H9 (cell line): ENCODE measurements around the gene SLC2A11. TPM values are rescaled to one million over a fixed set of nuclear protein-coding genes. Genes with fewer than 3 reads are reported as not detected.

Experiments used
- DNase-seq: peaks from one replicate; pipeline ENCODE4 v3.0.0-alpha.2; 2017
- H2AFZ ChIP-seq: one replicate; pipeline ENCODE4 v1.6.1; 2013; ENCODE audit warnings: mild to moderate bottlenecking, low read length, control low read depth, moderate library complexity
- H2AK5ac ChIP-seq: 2 replicates; pipeline ENCODE4 v1.6.1; 2013; ENCODE audit warnings: low read length, control low read depth, mixed read lengths; ENCODE audit not compliant: insufficient read length
- H2BK120ac ChIP-seq: one replicate; pipeline ENCODE4 v1.6.1; 2013; ENCODE audit warnings: low read depth, mild to moderate bottlenecking, low read length, control low read depth, inconsistent platforms; ENCODE audit not compliant: poor library complexity, severe bottlenecking
- H2BK12ac ChIP-seq: 2 replicates; pipeline ENCODE4 v1.6.1; 2013; ENCODE audit warnings: low read length, control low read depth, mixed read lengths, low read depth; ENCODE audit not compliant: insufficient read length
- H2BK15ac ChIP-seq: 2 replicates; pipeline ENCODE4 v1.6.1; 2013; ENCODE audit warnings: low read depth, low read length, control low read depth
- H2BK20ac ChIP-seq: one replicate; pipeline ENCODE4 v1.6.1; 2013; ENCODE audit warnings: low read depth, mild to moderate bottlenecking, low read length, control low read depth, inconsistent platforms; ENCODE audit not compliant: poor library complexity, severe bottlenecking
- H2BK5ac ChIP-seq: 2 replicates; pipeline ENCODE4 v1.6.1; 2013; ENCODE audit warnings: low read length, control low read depth, mixed read lengths; ENCODE audit not compliant: insufficient read length
- H3K14ac ChIP-seq: 2 replicates; pipeline ENCODE4 v1.6.1; 2013; ENCODE audit warnings: low read length, control low read depth; ENCODE audit not compliant: insufficient read depth
- H3K18ac ChIP-seq: 2 replicates; pipeline ENCODE4 v1.6.1; 2013; ENCODE audit warnings: low read depth, mild to moderate bottlenecking, mixed read lengths, low read length, control low read depth; ENCODE audit not compliant: insufficient read length
- H3K23ac ChIP-seq: 2 replicates; pipeline ENCODE4 v1.6.1; 2013; ENCODE audit warnings: low read length, control low read depth, mixed read lengths, low read depth; ENCODE audit not compliant: insufficient read length
- H3K23me2 ChIP-seq: 2 replicates; pipeline ENCODE4 v1.6.1; 2013; ENCODE audit warnings: low read depth, mild to moderate bottlenecking, mixed read lengths, low read length, control low read depth; ENCODE audit not compliant: insufficient read length, poor library complexity, severe bottlenecking
- H3K27ac ChIP-seq: 2 replicates; pipeline ENCODE4 v1.5.1; 2013; ENCODE audit warnings: low read length, control low read depth, mixed read lengths, low read depth; ENCODE audit not compliant: insufficient read length
- H3K27me3 ChIP-seq: 2 replicates; pipeline ENCODE4 v1.6.1; 2013; ENCODE audit warnings: low read length, control low read depth, inconsistent platforms; ENCODE audit not compliant: insufficient read depth
- H3K4ac ChIP-seq: 2 replicates; pipeline ENCODE4 v1.6.1; 2013; ENCODE audit warnings: low read depth, mild to moderate bottlenecking, control low read depth, inconsistent platforms, low read length, moderate library complexity
- H3K4me1 ChIP-seq: 2 replicates; pipeline ENCODE4 v1.6.1; 2013; ENCODE audit warnings: low read length, control low read depth, inconsistent platforms; ENCODE audit not compliant: insufficient read depth
- H3K4me2 ChIP-seq: 2 replicates; pipeline ENCODE4 v1.6.1; 2013; ENCODE audit warnings: low read length, control low read depth, mixed read lengths; ENCODE audit not compliant: insufficient read length, insufficient read depth
- H3K56ac ChIP-seq: 2 replicates; pipeline ENCODE4 v1.6.1; 2013; ENCODE audit warnings: low read depth, mild to moderate bottlenecking, mixed read lengths, low read length, control low read depth; ENCODE audit not compliant: insufficient read length
- H3K79me1 ChIP-seq: 2 replicates; pipeline ENCODE4 v1.6.1; 2013; ENCODE audit warnings: low read depth, mild to moderate bottlenecking, moderate library complexity, low read length, control low read depth, inconsistent platforms; ENCODE audit not compliant: insufficient read depth, poor library complexity, severe bottlenecking
- H3K79me2 ChIP-seq: 2 replicates; pipeline ENCODE4 v1.6.1; 2013; ENCODE audit warnings: low read length, control low read depth, inconsistent platforms; ENCODE audit not compliant: insufficient read depth
- H3K9ac ChIP-seq: 2 replicates; pipeline ENCODE4 v1.6.1; 2013; ENCODE audit warnings: low read length, control low read depth, mixed read lengths; ENCODE audit not compliant: insufficient read length; ENCODE audit errors: extremely low read depth
- H3K9me3 ChIP-seq: one replicate; pipeline ENCODE4 v1.6.1; 2013; ENCODE audit warnings: low read depth, low read length, inconsistent platforms; ENCODE audit not compliant: control insufficient read depth
- H3T11ph ChIP-seq: one replicate; pipeline ENCODE4 v1.6.1; 2013; ENCODE audit warnings: mild to moderate bottlenecking, low read length, control low read depth, inconsistent platforms
- H4K20me1 ChIP-seq: one replicate; pipeline ENCODE4 v1.6.1; 2013; ENCODE audit not compliant: control insufficient read depth, insufficient read length, insufficient read depth
- H4K5ac ChIP-seq: 2 replicates; pipeline ENCODE4 v1.6.1; 2013; ENCODE audit warnings: low read depth, mild to moderate bottlenecking, mixed read lengths, low read length, control low read depth; ENCODE audit not compliant: insufficient read length
- H4K8ac ChIP-seq: replicated peaks from 2 replicates; pipeline ENCODE4 v1.6.1; 2013; ENCODE audit warnings: low read length, control low read depth, mixed read lengths, low read depth; ENCODE audit not compliant: insufficient read length
- H4K91ac ChIP-seq: 2 replicates; pipeline ENCODE4 v1.6.1; 2013; ENCODE audit warnings: low read depth, mild to moderate bottlenecking, moderate library complexity, mixed read lengths, low read length, control low read depth; ENCODE audit not compliant: insufficient read length
- H3K27ac Mint-ChIP-seq, 3 experiments: 2 replicates in 2 of 3; 3 replicates in 1 of 3; pipeline ENCODE4 v1.8.0; 2020 to 2021; ENCODE audit warnings: mixed read lengths in 3 of 3, mild to moderate bottlenecking in 1 of 3, moderate library complexity in 1 of 3
- H3K27me3 Mint-ChIP-seq: 2 replicates; pipeline ENCODE4 v1.8.0; 2021; ENCODE audit warnings: low read depth, mild to moderate bottlenecking, moderate library complexity, mixed read lengths
- H3K36me3 Mint-ChIP-seq, 3 experiments: 2 replicates in 2 of 3; 3 replicates in 1 of 3; pipeline ENCODE4 v1.8.0; 2020 to 2021; ENCODE audit warnings: low read depth in 3 of 3, mixed read lengths in 3 of 3; ENCODE audit not compliant: insufficient read depth in 1 of 3
- H3K4me1 Mint-ChIP-seq, 2 experiments: 2 replicates each; pipeline ENCODE4 v1.8.0; 2020; ENCODE audit warnings: mixed read lengths in 2 of 2
- H3K4me3 Mint-ChIP-seq, 2 experiments: 2 replicates in 1 of 2; 3 replicates in 1 of 2; pipeline ENCODE4 v1.8.0; 2020 to 2021; ENCODE audit warnings: mild to moderate bottlenecking in 2 of 2, mixed read lengths in 2 of 2, moderate library complexity in 1 of 2
- H3K9me3 Mint-ChIP-seq, 2 experiments: 2 replicates in 1 of 2; 3 replicates in 1 of 2; pipeline ENCODE4 v1.8.0; 2020; ENCODE audit warnings: mild to moderate bottlenecking in 2 of 2, mixed read lengths in 2 of 2, moderate library complexity in 1 of 2
- CTCF ChIP-seq: fragments of 200-600 bp; sonication (generic); conservative IDR thresholded peaks from 3 replicates; pipeline ENCODE4 v1.8.0; 2021; ENCODE audit warnings: antibody characterized with exemption, mild to moderate bottlenecking
- WGBS: extraction: QIAGEN DNeasy Blood & Tissue Kit; methylation state at CpG from one replicate; pipeline ENCODE4 v1.1.7; 2013; ENCODE audit warnings: missing lambda C conversion rate, low lambda C conversion rate, mixed read lengths; ENCODE audit not compliant: insufficient read length; ENCODE audit errors: extremely low coverage; 5-methylcytosine and 5-hydroxymethylcytosine counted together
- total RNA-seq: library from RNA; stranded (reverse); gene quantifications from 2 replicates; pipeline ENCODE4 v1.2.1, GENCODE V29; 2021

The SLC2A11 gene
- total RNA-seq, 1 experiment from 2014 or later: 15.0 TPM

- H2BK12ac ChIP-seq: no peak overlapping the region
- H3K23ac ChIP-seq: no peak overlapping the region
- H3K79me1 ChIP-seq: no peaks in the 10 kb centered on the region
- no peaks in the 10 kb centered on the region for H4K20me1 ChIP-seq
- DNase-seq: peak; percentile 71
- H3K23me2 ChIP-seq: peaks cover 3% of the 10 kb centered on the region
- H2AFZ ChIP-seq: no peak overlapping the region
- Mint-ChIP-seq H3K9me3 (no peaks in the 10 kb centered on the region; a peak in 1 of 5 replicates), H3K27me3 (peaks cover 18% of the 10 kb centered on the region), H3K4me1 (peaks cover 24 to 40% of the 10 kb centered on the region in 2 experiments), H3K27ac (0 out of 7 replicates have a peak overlapping the region, but pooled peaks of 1 of the 3 experiments have one; percentile 59), H3K36me3 (no peaks in the 10 kb centered on the region), H3K4me3 (peak overlapping the region in 1 of 2 experiments; percentile 60; a peak in 2 of 5 replicates)
- H3K79me2 ChIP-seq: no peaks in the 10 kb centered on the region
- H3K4me1 ChIP-seq: no peaks in the 10 kb centered on the region; the same call in 1 of the 2 replicates
- H4K8ac ChIP-seq: no peak overlapping the region
- H2BK15ac ChIP-seq: no peak overlapping the region
- H3K18ac ChIP-seq: no peak overlapping the region
- H3T11ph ChIP-seq: no peak overlapping the region
- no peak overlapping the region for H3K4me2 ChIP-seq
- no peaks in the 10 kb centered on the region for H3K9me3 ChIP-seq
- H2BK20ac ChIP-seq: no peak overlapping the region
- no peaks in the 10 kb centered on the region for H3K27me3 ChIP-seq
- WGBS: no CpG with 5 or more reads among the region's 24 CpGs
- H4K91ac ChIP-seq: no peak overlapping the region
- H3K4ac ChIP-seq: no peak overlapping the region
- no peak overlapping the region for H2AK5ac ChIP-seq
- H3K14ac ChIP-seq: no peak overlapping the region
- H3K9ac ChIP-seq: no peak overlapping the region
- no peak for TF ChIP-seq CTCF
- no peak overlapping the region for H3K56ac ChIP-seq
- no peak overlapping the region for H4K5ac ChIP-seq
- no peak overlapping the region for H2BK5ac ChIP-seq
- no peak overlapping the region for H3K27ac ChIP-seq
- no peak overlapping the region for H2BK120ac ChIP-seq
Observed at GRCh38 chr22:23847991-23848864, 9.4 kb upstream of the SLC2A11 start.
